ENCODE measurements around the gene QRSL1.
"Not testable (repeated sequence)": the region's sequence is repeated elsewhere in the genome, so short reads cannot be mapped to it uniquely, and the experiment has no call there.

The QRSL1 gene

DNA sequence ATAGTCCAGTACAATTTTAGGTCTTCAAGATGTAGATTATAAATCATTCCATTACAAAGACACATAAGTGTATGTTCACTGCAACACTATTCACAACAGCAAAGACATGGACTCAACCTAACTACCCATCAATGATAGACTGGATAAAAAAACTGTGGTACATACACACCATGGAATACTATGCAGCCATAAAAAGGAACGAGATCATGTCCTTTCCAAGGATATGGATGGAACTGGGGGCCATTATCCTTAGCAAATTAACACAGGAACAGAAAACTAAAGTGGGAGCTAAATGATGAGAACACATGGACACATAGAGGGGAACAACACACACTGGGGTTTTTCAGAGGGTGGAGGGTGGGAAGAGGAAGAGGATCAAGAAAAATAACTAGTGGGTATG is 6.3 kb upstream of the QRSL1 start:
- DNase-seq (ENCODE audit: low read depth) = no peak

DNA sequence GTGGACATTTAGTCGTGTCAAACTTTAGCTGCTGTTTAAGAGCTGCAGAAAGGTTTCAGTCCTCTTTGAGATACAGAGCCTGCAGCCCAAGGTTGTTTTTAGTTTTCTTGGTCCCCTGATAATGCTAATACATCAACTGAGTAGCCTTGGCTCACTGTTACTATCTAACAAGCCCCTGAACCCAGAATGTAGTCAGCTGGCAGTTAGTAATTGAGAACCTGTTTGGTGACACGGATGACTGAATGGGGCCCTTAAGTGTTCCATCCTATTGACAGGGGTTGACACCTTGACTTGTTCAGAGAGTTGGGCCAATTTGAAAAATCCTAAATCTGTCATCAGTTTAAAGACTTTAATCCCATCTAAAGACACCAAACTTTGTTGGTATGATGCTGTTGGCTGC is 2.9 kb upstream of the QRSL1 start:
- DNase-seq (ENCODE audit: low read depth) = no peak

DNA sequence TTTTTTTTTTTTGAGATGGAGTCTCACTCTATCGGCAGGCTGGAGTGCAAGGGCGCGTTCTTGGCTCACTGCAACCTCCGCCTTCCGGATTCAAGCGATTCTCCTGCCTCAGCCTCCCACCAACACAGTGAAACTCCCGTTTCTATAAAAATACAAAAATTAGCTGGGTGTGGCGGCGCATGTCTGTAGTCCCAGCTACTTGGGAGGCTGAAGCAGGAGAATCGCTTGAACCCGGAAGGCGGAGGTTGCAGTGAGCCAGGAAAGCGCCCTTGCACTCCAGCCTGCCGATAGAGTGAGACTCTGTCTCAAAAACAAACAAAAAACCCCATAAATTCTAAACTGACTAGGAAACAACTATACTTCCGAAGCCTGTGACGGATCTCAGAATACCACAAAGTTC is 1.6 kb upstream of the QRSL1 start:
- DNase-seq (ENCODE audit: low read depth) = not testable (repeated sequence)

DNA sequence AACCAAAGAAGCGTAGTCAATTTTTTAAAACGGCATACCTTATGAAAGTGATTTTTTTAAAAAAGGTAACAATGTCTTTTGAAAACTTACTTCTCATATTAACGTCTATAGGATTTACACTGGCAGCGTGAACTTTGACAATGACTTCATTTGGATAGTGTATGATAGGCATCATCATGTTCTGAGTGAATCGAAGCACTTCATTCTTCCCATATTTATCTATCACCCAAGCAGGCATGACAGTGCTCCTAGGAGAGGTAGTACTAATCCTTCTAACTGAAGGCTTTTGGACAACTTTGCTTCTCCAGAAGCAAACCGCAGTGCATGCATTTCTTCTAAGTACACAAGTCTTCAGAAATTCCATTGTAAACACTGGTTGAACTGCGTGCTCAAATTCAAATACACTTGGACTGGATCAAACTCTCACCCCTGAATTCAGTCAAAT is 698 bp upstream of the QRSL1 start:
- DNase-seq (ENCODE audit: low read depth) = peak; percentile 28

DNA sequence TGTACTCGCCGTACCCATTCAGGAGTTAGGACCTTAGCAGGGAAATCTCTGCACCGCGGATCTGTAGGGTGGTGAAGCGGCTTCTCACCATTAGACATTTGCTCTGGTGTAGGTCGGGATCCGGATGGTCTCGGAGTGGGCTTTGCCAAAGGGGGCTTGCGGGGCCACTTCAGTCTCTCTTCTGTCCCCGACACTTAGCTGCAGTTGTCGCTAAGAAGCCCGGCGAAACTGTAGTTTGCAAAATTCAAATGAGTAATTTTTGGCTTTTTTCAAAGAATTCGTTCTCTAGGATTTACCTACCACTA is 433 bp downstream of the QRSL1 start:
- no peak for DNase-seq (ENCODE audit: low read depth)

DNA sequence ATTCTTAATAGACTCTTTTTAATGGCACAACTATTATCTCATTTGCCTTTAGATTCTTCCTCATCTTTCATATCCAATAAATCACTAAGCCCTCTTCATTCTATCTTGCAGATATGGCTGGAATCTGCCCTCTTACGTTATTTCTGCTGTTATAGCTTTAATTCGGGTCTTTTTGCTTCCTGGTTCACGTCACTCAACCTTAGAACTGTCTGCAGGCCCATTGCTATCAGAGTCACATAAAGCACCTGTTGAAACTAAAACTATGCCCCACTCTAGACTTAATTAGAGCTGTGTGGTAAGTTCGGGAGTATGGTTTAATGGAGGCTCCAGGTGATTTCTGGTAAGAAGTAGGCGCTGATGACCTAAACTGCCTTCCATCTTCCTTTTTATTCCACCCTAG is 988 bp downstream of the QRSL1 start:
- no peak for DNase-seq (ENCODE audit: low read depth)

DNA sequence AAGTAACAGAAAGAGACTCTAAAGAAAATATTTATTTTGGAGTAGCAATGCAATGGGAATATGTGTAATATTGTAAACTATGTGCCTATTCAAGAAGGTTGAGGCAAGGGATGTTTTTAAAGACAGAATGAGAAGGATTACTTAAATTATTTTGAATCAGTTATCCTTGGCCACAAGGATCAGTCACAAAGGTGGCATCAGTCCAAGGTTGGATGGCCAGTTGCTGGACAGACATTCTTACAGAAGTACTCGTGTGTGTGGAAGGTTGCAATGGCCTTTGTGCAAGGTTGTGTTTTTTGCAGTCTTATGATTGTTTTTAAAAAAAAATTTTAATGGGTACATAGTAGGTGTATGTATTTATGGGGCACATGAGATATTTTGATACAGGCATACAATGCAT is 2.0 kb downstream of the QRSL1 start:
- DNase-seq (ENCODE audit: low read depth) = no peak

DNA sequence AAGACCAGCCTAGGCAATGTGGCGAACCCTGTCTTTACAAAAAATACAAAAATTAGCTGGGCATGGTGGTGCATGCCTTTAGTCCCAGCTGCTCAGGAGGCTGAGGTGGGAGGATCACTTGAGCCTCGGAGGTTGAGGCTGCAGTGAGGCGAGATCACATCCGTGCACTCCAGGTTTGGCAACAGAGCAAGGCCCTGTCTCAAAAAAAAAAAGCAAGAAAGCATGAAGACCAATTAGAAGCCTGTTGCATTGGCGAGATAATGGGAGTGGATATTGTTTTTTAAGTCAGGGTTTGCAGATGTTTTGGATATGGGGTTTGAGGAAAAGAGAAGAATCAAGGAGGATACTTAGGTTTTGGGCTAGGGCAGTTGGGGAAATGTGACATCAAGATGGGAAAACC is 5.2 kb downstream of the QRSL1 start:
- no peak for DNase-seq (ENCODE audit: low read depth)

DNA sequence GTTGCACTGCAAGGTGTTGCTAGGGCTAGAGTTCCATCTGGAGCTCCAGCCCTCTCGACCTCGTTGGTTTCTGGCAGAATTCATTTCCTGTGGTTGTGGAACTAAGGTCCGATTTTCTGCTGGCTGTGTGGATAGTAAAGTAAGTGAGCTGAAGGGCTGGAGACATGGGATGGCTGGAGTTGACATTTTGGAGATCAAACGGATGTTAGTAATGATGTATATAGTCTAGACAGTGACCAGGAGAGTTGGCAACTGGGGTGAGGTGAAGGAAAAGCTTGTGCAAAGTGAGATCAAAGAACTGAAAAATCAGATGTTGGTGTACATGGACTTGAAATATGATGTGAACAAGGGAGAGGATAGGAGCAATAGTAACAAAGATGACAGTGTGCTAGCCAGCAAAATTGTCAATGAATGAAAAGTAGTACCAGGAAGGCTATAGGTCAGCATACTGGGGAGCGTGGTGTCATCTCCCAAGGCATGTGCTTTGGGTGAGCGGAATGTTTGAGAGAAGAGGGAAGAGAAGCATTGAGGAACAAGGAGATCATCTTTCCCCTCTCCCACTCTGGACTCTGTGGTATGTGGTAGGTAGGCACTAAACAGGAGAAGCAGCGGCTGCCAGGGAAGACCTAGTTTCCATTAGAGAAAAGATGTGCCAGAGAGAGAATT is 7.8 kb downstream of the QRSL1 start:
- no peak for DNase-seq (ENCODE audit: low read depth)

DNA sequence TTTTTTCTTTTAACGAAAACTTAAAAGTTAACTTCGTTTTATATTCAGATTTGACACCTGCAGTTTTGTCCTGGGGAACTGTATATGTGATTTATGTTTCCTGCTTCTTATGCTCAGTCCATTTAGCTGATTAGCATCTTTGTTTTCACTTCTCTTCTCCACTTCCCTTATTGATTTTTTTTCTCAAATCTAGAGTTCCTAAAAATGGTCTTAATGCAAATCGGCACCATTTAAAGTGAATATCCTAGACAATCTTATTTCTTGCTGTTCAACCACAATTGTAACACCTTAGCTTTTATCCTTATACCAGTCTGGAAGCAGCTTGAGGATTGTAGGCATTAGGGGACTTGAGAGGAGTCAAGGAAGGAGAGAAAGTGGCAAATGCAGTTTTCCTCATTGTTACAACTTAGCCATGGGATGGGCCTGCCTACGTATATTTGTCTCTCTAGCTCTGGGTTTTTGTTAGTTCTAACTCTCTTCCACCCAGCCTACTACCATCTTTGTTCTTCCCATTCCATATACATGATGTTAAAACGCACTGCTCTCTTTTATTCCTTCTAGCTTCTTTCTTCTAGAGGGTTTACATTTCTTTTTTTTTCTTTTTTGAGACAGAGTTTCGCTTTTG is 8.5 kb downstream of the QRSL1 start:
- DNase-seq (ENCODE audit: low read depth) = no peak

DNA sequence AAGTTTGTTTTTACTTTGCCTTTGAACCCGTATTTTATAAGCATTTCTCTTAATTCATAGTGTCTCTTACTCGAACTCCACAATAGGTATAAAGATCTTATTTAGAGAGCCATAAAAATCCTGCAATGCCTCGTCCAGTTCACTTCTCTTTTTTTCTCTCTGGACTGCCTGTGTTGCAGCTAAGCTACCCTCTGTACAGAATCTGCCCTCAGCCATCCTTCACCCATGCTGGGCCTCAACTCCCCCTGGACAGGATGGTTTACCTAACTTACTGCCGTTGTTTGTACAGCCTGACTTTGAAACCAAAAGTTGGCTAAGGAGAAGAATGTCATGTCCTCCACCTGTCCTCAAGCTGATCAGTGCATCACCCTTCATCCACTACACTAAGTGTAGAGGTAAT is 10.4 kb downstream of the QRSL1 start:
- no peak for DNase-seq (ENCODE audit: low read depth)

DNA sequence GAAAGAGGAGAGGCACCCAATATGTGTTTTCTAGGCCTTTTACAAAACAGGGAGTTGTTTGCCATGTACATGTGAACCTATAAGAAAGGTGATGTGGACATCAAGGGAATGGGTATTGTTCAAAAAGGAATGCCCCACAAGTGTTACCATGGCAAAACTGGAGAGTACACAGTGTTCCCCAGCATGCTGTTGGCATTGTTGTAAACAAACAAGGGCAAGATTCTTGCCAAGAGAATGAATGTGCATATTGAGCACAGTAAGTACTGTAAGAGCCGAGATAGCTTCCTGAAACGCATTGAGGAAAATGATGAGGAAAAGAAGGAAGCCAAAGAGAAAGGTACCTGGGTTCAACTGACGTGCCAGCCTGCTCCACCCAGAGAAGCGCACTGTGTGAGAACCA is 13.1 kb downstream of the QRSL1 start:
- no peak for DNase-seq (ENCODE audit: low read depth)

DNA sequence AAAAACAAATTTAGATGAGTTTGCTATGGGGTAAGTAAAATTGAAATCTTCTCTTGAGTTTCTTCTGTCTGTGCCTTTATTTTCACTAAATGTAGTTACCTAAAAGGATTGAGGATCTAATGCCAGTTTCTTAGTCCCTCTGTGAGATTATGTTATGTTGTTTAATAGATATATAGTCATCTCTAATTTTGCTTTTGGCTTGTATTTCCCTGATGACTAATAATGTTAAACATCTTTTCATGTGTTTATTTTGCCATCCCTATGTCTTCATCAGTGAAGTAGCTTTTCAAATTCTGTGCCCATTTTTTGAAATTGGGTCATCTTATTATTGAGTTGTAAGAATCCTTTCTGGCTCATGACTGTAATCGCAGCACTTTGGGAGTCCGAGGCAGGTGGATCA is 13.7 kb downstream of the QRSL1 start:
- DNase-seq (ENCODE audit: low read depth) = peak; percentile 47

DNA sequence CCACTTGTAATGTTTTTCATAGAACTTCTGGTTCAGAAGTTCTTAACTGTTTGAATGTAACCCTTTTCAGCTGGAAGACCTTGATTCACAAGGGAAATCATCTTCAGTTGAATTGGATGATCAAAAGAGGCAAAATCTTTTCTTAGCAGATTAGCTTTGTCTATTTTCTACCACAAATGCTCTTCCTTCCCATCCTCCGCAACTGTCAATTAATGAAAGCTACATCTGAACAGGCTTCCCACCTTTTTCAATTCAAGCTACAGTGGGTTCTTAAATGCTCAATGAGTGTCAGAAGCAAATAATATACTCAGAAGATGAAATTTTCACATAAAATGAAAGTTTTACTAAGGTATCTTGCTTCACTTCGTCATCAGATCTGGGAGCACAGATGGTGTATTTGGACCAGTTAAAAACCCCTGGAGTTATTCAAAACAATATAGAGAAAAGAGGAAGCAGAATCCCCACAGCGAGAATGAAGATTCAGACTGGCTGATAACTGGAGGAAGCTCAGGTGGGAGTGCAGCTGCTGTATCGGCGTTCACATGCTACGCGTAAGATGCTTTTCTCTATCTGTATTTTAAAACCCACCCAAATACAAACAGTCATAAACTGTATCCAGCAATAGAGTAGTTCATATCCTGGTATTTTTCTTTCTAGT is 19.4 kb downstream of the QRSL1 start:
- no peak for DNase-seq (ENCODE audit: low read depth)

DNA sequence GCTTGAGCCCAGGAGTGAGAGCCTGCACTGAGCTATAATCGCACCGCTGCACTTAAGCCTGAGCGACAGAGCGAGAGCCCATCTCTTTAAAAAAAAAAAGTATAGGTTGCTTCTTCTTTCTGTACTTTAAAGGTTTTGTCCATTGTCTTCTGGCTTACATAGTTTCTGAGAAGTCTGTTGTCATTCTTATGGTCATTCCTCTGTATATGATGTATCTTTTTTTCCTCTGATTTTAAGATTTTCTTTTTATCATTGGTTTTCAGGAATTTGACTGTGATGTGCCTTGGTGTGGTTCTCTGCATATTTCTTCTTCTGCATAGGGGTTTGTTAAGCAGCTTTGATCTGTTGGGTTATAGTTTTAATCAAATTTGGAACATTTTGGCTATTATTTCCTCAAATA is 29.1 kb downstream of the QRSL1 start:
- no peak for DNase-seq (ENCODE audit: low read depth)

DNA sequence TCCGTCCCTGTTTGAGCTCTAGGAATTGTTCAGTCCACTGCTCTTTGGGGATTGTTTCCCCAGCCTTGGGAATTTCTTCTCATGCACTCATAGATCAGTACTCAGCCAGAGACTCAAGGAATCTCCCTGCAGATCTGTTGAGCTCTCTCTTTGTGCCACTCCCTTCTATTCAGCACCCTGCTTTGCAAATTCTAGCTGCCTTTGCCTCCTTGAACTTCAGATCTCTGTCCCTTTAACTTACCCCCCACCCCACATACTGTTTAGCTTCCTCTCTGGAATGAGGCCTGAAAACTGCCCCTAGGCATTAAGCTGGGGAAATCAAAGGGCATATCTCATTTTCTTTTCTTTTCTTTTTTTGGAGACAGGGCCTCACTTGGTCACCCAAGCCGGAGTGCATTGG is 30.5 kb downstream of the QRSL1 start:
- no peak for DNase-seq (ENCODE audit: low read depth)

DNA sequence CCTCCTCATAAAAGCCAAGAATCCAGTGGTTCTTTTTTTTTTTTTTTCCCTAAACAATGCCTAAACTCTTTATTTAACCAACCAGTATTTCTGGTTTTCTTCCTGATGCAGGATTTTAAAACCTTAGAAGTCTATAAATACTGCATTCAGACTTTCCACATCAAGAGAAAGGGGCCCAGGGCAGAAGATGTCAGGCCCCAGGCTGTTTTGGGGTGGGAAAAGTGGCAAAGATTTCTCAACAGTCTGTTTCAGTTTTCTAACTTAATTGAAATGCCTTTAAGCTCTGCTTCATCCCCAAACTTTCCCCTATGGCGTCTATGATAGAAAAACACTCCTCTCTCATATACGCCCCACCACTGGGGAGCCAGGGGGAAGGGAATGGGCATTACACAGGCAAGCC is 33.1 kb downstream of the QRSL1 start:
- DNase-seq (ENCODE audit: low read depth) = no peak

DNA sequence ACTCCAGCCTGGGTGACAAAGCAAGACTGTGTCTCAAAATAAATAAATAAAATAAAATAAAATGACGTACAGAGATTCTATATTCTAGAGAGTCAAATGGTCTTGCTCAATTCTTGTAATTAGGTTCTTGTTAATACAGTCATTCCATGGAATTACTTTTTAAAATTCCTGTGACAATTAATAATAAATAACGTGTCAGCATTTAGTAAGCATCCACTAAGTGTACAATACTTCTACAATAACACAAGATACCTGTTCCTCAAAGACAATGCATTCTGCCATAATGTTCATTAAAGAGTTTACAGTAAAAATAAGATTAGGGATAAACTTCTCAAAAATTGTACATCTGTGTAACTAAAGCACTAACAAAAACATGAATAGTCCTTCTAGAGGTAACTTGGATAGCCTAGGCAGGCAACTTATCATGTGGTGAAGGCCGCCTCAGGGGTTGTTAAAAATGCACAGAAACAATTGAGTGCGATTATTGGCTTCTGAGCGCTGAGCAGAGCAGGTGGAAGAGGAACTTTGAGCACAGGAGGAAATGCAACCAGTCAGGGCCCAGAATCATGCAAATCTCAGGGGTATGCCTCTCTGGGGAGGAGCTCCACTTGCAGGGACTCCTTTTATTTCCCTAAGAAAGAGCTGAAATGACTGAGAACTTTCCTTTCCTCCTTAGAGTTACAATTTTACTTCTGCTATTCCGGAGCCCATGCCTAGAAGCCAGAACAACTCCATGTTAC is 37.1 kb downstream of the QRSL1 start:
- DNase-seq (ENCODE audit: low read depth) = no peak

DNA sequence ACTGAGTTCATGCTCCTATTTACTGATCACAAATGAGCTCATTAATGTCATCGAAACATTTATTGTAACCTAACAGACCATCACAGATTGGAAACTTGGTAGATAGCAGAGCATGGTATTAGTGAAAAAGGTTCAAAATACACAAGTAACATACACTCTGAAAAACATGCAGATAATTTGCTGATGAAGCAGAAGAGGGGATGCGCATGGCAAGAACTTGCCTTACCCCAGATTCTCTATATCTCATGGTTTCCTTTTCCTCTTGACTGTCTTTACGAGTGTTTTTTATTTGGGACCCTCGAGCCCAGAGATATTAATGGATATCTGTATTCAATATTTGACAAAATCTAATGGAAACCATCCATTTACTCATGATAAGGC is 37.6 kb downstream of the QRSL1 start:
- no peak for DNase-seq (ENCODE audit: low read depth)

DNA sequence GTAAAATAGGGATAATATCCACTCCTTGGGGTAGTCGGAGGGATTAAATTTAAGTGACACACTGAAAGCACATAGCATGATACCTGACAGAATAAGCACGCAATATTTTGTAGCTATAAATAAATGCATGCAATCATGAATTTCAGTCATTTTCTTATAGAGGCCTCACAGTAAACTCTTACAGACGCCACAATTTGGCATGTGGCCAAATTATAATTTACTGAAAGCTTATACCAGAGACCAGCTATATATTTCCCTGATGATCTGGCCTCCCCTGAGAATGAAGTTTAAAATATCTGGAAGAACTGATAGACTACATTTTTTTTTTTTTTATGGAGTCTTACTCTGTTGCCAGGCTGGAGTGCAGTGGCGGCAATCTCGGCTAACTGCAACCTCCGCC is 40.9 kb downstream of the QRSL1 start:
- no peak for DNase-seq (ENCODE audit: low read depth)

DNA sequence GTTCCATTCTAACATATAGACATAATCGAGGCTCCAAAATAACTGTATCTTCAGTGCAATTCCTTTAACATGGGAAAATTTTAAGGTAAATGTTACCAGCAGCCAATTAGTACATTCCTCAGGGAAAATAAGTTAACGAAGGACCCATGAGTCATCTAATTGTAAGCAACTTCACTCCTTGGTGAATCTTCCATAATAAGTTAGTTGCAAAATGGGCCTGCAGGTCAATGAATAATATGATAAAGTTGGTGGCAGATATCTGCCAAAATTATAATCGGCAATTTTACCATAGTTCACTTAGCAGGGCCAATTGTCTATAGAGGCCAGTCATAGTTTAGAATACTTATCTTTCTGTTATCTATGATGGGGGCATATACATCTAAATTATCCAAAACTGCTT is 42.3 kb downstream of the QRSL1 start:
- no peak for DNase-seq (ENCODE audit: low read depth)

DNA sequence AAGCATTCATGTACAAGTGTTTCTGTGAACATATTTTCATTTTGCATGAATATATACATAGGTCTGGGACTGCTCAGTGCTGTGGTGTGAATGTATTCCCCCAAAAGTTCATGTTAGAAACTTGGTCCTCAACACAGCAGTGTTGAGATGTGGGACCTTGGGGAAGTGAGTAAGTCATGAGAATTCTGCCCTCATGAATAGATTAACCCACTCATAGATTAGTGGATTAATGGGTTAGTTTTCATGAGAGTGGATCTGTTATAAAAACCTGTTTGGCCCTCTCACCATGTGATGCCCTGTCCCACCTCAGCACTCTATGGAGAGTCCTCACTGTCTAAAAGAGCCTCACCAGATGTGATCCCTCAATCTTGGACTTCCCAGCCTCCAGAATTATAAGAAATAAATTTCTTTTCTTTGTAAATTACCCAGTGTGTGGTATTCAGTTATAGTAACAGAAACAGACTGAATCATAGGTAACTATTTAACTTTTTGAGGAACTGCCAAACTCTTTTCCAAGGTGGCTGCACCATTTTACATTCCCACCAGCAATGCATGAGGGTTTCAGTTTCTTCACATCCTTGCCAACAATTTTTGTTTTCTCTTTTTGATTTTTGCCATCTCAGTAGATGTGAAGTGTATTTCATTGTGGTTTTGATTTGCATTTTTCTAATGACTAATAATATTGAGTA is 45.3 kb downstream of the QRSL1 start:
- DNase-seq (ENCODE audit: low read depth) = no peak

DNA sequence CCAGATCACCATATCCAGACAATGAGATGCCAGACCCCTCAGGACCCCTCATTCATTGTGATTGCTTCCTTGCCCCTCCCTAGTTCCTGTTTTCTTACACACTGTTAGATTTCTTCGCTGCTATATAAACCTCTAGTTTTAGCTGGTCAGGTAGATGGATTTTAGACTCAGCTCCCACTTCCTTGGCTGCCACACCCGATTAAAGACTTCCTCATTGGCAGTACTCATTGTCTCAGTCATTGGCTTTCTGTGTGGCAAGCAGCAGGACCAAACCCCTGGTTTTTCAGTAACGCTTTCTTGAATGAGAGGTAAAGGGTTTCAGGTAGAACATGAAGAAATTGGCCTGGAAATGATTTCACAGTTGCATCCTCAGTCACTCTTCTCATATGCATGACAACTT is 47.9 kb downstream of the QRSL1 start:
- DNase-seq (ENCODE audit: low read depth) = no peak
